Keratinocyte (primary cell): ENCODE results near the gene NMNAT2. TPM values are rescaled to one million over a fixed set of nuclear protein-coding genes. Genes with fewer than 3 reads are reported as not detected.

Experiments used
- DNase-seq: peaks from one replicate; pipeline ENCODE4 v3.0.0-alpha.2; 2011; ENCODE audit warnings: low read depth, missing footprints, low spot score
- FAIRE-seq: peaks from 2 replicates; lab custom pipeline; 2011; peaks lifted over from hg19 to GRCh38; lab: Jason Lieb, UNC
- H2AFZ ChIP-seq: 2 replicates; pipeline ENCODE4 v1.6.0; 2012; ENCODE audit warnings: low read length, control low read depth, inconsistent platforms; ENCODE audit not compliant: control insufficient read depth
- H3K27ac ChIP-seq: 2 replicates; pipeline ENCODE4 v1.5.1; 2011; ENCODE audit warnings: low read length; ENCODE audit not compliant: control insufficient read depth, insufficient read depth
- H3K27me3 ChIP-seq: 3 replicates; pipeline ENCODE4 v1.6.0; 2011; ENCODE audit warnings: low read length; ENCODE audit not compliant: control insufficient read depth, insufficient read depth; ENCODE audit errors: extremely low read depth
- H3K36me3 ChIP-seq, 2 experiments: 2 replicates in 1 of 2; 3 replicates in 1 of 2; pipeline ENCODE4 v1.5.1; 2011; ENCODE audit warnings: low read length in 2 of 2, mild to moderate bottlenecking in 1 of 2; ENCODE audit not compliant: control insufficient read depth in 2 of 2, insufficient read depth in 2 of 2; ENCODE audit errors: extremely low read depth in 1 of 2
- H3K4me1 ChIP-seq: 3 replicates; pipeline ENCODE4 v1.5.1; 2011; ENCODE audit warnings: low read length; ENCODE audit not compliant: control insufficient read depth, insufficient read depth; ENCODE audit errors: extremely low read depth
- H3K4me2 ChIP-seq: 3 replicates; pipeline ENCODE4 v1.6.0; 2011; ENCODE audit warnings: low read depth, low read length; ENCODE audit not compliant: control insufficient read depth, insufficient read depth; ENCODE audit errors: extremely low read depth
- H3K4me3 ChIP-seq, 3 experiments: fragments of 200-600 bp in 1 of 3; sonication (generic) in 1 of 3; 2 replicates in 2 of 3; 3 replicates in 1 of 3; pipeline ENCODE4 v1.5.1; 2011 to 2016; ENCODE audit warnings: low read length in 3 of 3, mild to moderate bottlenecking in 3 of 3, control low read depth in 2 of 3, inconsistent platforms in 1 of 3, low read depth in 1 of 3, mixed read lengths in 1 of 3, mixed run types in 1 of 3, moderate library complexity in 1 of 3; ENCODE audit not compliant: control insufficient read depth in 2 of 3, insufficient read depth in 2 of 3; ENCODE audit errors: extremely low read depth in 1 of 3
- H3K79me2 ChIP-seq: 2 replicates; pipeline ENCODE4 v1.6.0; 2012; ENCODE audit warnings: low read length; ENCODE audit not compliant: control insufficient read depth, insufficient read depth
- H3K9ac ChIP-seq: 3 replicates; pipeline ENCODE4 v1.6.0; 2011; ENCODE audit warnings: low read length; ENCODE audit not compliant: control insufficient read depth, insufficient read depth; ENCODE audit errors: extremely low read depth
- H3K9me1 ChIP-seq: 3 replicates; pipeline ENCODE4 v1.6.0; 2011; ENCODE audit warnings: low read length; ENCODE audit not compliant: control insufficient read depth, insufficient read depth; ENCODE audit errors: extremely low read depth
- H3K9me3 ChIP-seq: 2 replicates; pipeline ENCODE4 v1.5.1; 2012; ENCODE audit warnings: low read depth, low read length; ENCODE audit not compliant: control insufficient read depth
- H4K20me1 ChIP-seq: 3 replicates; pipeline ENCODE4 v1.6.0; 2011; ENCODE audit warnings: low read length; ENCODE audit not compliant: control insufficient read depth, insufficient read depth; ENCODE audit errors: extremely low read depth
- CTCF ChIP-seq, 3 experiments: IDR thresholded peaks in 1 of 3; conservative IDR thresholded peaks in 1 of 3; optimal IDR thresholded peaks in 1 of 3; 2 replicates in 2 of 3; 3 replicates in 1 of 3; pipeline versions ENCODE3 to v1.5.1; 2011; ENCODE audit warnings: low read length in 3 of 3, mild to moderate bottlenecking in 3 of 3, moderate library complexity in 2 of 3, control low read depth in 1 of 3, inconsistent platforms in 1 of 3; ENCODE audit not compliant: insufficient read depth in 2 of 3; ENCODE audit errors: extremely low read depth in 1 of 3
- EZH2 ChIP-seq: IDR thresholded peaks from one replicate; pipeline ENCODE4 v1.6.1; 2012; ENCODE audit warnings: inconsistent platforms, mild to moderate bottlenecking, low read length, moderate library complexity
- dilution Hi-C: fragments of 300-500 bp; cut with MboI; formaldehyde crosslinking; loops from one replicate; pipeline ENCODE4 v1.7.0; 2020; ENCODE audit warnings: low sequenced_read_pairs; ENCODE audit not compliant: extremely low pct_ligation_motif_present
- polyA plus RNA-seq, 5 experiments: library from polyadenylated mRNA; depleted of rRNA in 3 of 5; stranded (reverse) in 3 of 5; stranded (forward) in 1 of 5; unstranded in 1 of 5; fragments of >200 nt; gene quantifications; 1 replicate in 1 of 5; 2 replicates in 3 of 5; 3 replicates in 1 of 5; pipeline versions ENCODE4 v1.2.1 to v1.2.3, GENCODE V29; 2011 to 2012; ENCODE audit warnings: missing spikeins in 2 of 5, low read depth in 1 of 5, low replicate concordance in 1 of 5

Gene NMNAT2
- polyA plus RNA-seq, 1 donor (not counting 4 experiments of a cell fraction or from before 2014, with no cell fraction given) = 0.72 TPM

GRCh38 chr1:183438060-183438459, 19.9 kb upstream of the NMNAT2 start:
- TF ChIP-seq EZH2 (no peak), CTCF (optimal IDR thresholded peaks at IDR 0.05 in 1 of 3, IDR thresholded peaks at IDR 0.05 in 1 of 3, conservative IDR thresholded peaks at IDR 0.05 in 1 of 3; ENCODE audit: extremely low read depth in 1 of 3, insufficient read depth in 2 of 3, low read length in 3 of 3) (no peak)
- no peaks in the 10 kb centered on the region for H4K20me1 ChIP-seq
- dilution Hi-C loops = no loop called here
- H3K36me3 ChIP-seq = no peaks in the 10 kb centered on the region
- no peaks in the 10 kb centered on the region for H3K9me3 ChIP-seq
- H3K9ac ChIP-seq = no peak overlapping the region
- H3K4me1 ChIP-seq = no peaks in the 10 kb centered on the region
- FAIRE-seq = no peak
- H3K27ac ChIP-seq = no peak overlapping the region
- no peak overlapping the region for H3K4me2 ChIP-seq
- no peak overlapping the region for H2AFZ ChIP-seq
- peaks cover 6% of the 10 kb centered on the region for H3K27me3 ChIP-seq
- DNase-seq = no peak
- H3K79me2 ChIP-seq = no peaks in the 10 kb centered on the region
- H3K4me3 ChIP-seq = no peak overlapping the region
- no peaks in the 10 kb centered on the region for H3K9me1 ChIP-seq

- Histone ChIP-seq H3K9me1 (no peaks in the 10 kb centered on the region), H3K4me3 (no peak overlapping the region), H3K4me2 (no peak overlapping the region), H3K36me3 (no peaks in the 10 kb centered on the region), H3K9ac (no peak overlapping the region), H2AFZ (no peak overlapping the region), H4K20me1 (no peaks in the 10 kb centered on the region), H3K79me2 (no peaks in the 10 kb centered on the region), H3K27me3 (no peaks in the 10 kb centered on the region), H3K9me3 (no peaks in the 10 kb centered on the region), H3K4me1 (peaks cover 5% of the 10 kb centered on the region), H3K27ac (no peak overlapping the region)
- DNase-seq (no peak), FAIRE-seq (no peak)
- TF ChIP-seq EZH2 = no peak
- dilution Hi-C loops = no loop called here
Observed at GRCh38 chr1:183435497-183435896, 17.3 kb upstream of the NMNAT2 start.

GRCh38 chr1:183433703-183434102, 15.5 kb upstream of the NMNAT2 start:
- H4K20me1 ChIP-seq = no peaks in the 10 kb centered on the region
- no peaks in the 10 kb centered on the region for H3K27me3 ChIP-seq
- H3K36me3 ChIP-seq = no peaks in the 10 kb centered on the region
- no peak overlapping the region for H3K9ac ChIP-seq
- peaks cover 5% of the 10 kb centered on the region for H3K4me1 ChIP-seq
- DNase-seq (no peak), FAIRE-seq (no peak)
- no peaks in the 10 kb centered on the region for H3K79me2 ChIP-seq
- TF ChIP-seq EZH2 (no peak), CTCF (optimal IDR thresholded peaks at IDR 0.05 in 1 of 3, IDR thresholded peaks at IDR 0.05 in 1 of 3, conservative IDR thresholded peaks at IDR 0.05 in 1 of 3; ENCODE audit: extremely low read depth in 1 of 3, insufficient read depth in 2 of 3, low read length in 3 of 3) (no peak)
- H3K4me3 ChIP-seq = no peak overlapping the region
- dilution Hi-C loops = no loop called here
- H3K9me3 ChIP-seq = no peaks in the 10 kb centered on the region
- no peaks in the 10 kb centered on the region for H3K9me1 ChIP-seq
- H3K4me2 ChIP-seq = no peak overlapping the region
- H3K27ac ChIP-seq = no peak overlapping the region
- H2AFZ ChIP-seq = no peak overlapping the region
